ENCODE data around the gene PTPRJ.

The PTPRJ gene

GRCh38 chr11:48123934-48124755 lies 143.8 kb downstream of the PTPRJ start:
- ChIA-PET POLR2A (no interaction called here), CTCF (interaction anchor here (0.6 kb wide), 1 partner anchor 480 kb away, joined by 4 read pairs; no protein-coding TSS in a partner anchor)
- no peak for TF ChIP-seq FOXA1 (IDR thresholded peaks at IDR 0.05)
- no peak for DNase-seq (ENCODE audit: extremely low spot score)

- TF ChIP-seq FOXK2 (IDR thresholded peaks at IDR 0.05) (no peak), CTBP1 (IDR thresholded peaks at IDR 0.05; ENCODE audit: borderline replicate concordance) (no peak), SP1 (IDR thresholded peaks at IDR 0.05) (no peak), TARDBP (IDR thresholded peaks at IDR 0.05) (no peak), HDGF (IDR thresholded peaks at IDR 0.05; ENCODE audit: borderline replicate concordance) (no peak), BHLHE40 (IDR thresholded peaks at IDR 0.05; ENCODE audit: borderline replicate concordance) (no peak), ZNF384 (IDR thresholded peaks at IDR 0.05) (no peak), LEF1 (IDR thresholded peaks at IDR 0.05; ENCODE audit: borderline replicate concordance) (no peak), SUZ12 (IDR thresholded peaks at IDR 0.05) (no peak)
- ChIA-PET POLR2A (no interaction called here), CTCF (no interaction called here)
- no peak for DNase-seq (ENCODE audit: extremely low spot score)
These were observed 144.5 kb downstream of the PTPRJ start for GRCh38 chr11:48124880-48125279.

- DNase-seq (ENCODE audit: extremely low spot score): no peak
- TF ChIP-seq FOXM1 (IDR thresholded peaks at IDR 0.05; ENCODE audit: borderline replicate concordance) (no peak), FOXK2 (IDR thresholded peaks at IDR 0.05) (no peak), BHLHE40 (IDR thresholded peaks at IDR 0.05; ENCODE audit: borderline replicate concordance) (no peak), TARDBP (IDR thresholded peaks at IDR 0.05) (no peak), PKNOX1 (IDR thresholded peaks at IDR 0.05) (no peak), SUZ12 (IDR thresholded peaks at IDR 0.05) (no peak), L3MBTL2 (conservative IDR thresholded peaks at IDR 0.05) (no peak), ELF4 (IDR thresholded peaks at IDR 0.05) (no peak), LEF1 (IDR thresholded peaks at IDR 0.05; ENCODE audit: borderline replicate concordance) (no peak), FOXA1 (IDR thresholded peaks at IDR 0.05) (no peak), NFRKB (IDR thresholded peaks at IDR 0.05) (no peak), ZNF384 (IDR thresholded peaks at IDR 0.05) (no peak), SP1 (IDR thresholded peaks at IDR 0.05) (no peak)
- ChIA-PET POLR2A (no interaction called here), CTCF (no interaction called here)
These were observed 145.5 kb downstream of the PTPRJ start for GRCh38 chr11:48125866-48126265.

DNA sequence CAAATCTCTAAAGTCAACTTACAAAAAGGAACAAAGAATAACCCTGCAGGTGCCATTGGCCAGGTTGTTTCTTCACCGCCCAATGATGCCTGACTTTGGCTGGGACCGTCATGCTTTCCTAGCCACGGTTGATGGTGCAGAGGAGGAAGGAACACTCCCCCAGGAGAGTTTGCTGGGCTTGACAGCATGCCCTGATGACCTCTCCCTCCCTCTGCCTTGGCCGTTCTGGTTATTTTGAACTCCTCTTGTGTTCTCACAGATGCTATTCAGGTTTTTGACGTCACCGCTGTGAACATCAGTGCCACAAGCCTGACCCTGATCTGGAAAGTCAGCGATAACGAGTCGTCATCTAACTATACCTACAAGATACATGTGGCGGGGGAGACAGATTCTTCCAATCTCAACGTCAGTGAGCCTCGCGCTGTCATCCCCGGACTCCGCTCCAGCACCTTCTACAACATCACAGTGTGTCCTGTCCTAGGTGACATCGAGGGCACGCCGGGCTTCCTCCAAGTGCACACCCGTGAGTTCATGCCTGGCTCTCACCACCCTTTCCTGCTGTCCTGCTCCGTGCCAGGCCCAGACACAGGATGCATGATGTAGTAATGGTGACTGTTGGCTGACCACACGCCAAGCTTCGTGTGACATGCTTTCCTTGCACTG lies 147.3 kb downstream of the PTPRJ start:
- no peak for TF ChIP-seq ELF4 (IDR thresholded peaks at IDR 0.05)
- no peak for TF ChIP-seq ZNF384 (IDR thresholded peaks at IDR 0.05)
- TF ChIP-seq FOXM1 (IDR thresholded peaks at IDR 0.05; ENCODE audit: borderline replicate concordance): no peak
- ChIA-PET CTCF (no interaction called here), POLR2A (no interaction called here)
- no peak for DNase-seq (ENCODE audit: extremely low spot score)

DNA sequence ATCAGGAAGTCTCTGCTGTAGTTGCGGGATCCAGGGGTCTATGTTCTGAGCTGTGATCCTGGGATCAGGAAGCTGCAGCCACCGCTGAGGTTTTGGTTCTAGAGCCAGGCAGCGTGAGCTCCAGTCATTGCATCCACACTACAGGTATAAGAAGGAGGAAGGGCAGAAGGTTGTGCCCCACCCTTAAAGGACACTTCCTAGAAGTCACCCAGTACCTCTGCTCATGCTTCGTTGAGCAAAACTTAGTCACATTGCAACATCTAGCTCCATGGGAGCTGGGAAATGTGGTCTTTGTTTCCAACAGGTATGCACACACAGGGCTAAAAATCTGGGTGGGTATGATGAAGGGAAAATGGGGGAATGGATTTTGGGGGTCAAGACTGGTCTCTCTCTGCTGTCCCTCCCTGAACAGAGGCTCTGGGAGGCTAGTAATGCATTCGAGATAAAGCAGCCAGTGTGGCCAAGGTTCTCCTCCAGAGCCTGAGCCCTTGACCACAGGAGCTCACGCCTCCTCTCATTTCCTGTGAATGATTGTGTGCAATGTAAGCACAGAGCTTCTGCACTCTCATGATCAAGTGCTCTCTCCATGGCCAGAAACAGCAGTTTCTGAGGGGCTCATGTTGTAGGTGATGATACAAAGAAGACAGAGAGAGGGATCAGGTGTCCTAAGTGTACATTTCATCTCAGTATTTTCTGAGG lies 149.5 kb downstream of the PTPRJ start:
- no peak for DNase-seq (ENCODE audit: extremely low spot score)
- TF ChIP-seq FOXK2 (IDR thresholded peaks at IDR 0.05) (no peak), PKNOX1 (IDR thresholded peaks at IDR 0.05) (no peak), FOXA1 (IDR thresholded peaks at IDR 0.05) (no peak), TARDBP (IDR thresholded peaks at IDR 0.05) (no peak), ARNT (IDR thresholded peaks at IDR 0.05) (no peak), LEF1 (IDR thresholded peaks at IDR 0.05; ENCODE audit: borderline replicate concordance) (no peak), HDGF (IDR thresholded peaks at IDR 0.05; ENCODE audit: borderline replicate concordance) (no peak), SP1 (IDR thresholded peaks at IDR 0.05) (no peak), SUZ12 (IDR thresholded peaks at IDR 0.05) (no peak), ZNF384 (IDR thresholded peaks at IDR 0.05) (no peak), NFRKB (IDR thresholded peaks at IDR 0.05) (no peak), FOXM1 (IDR thresholded peaks at IDR 0.05; ENCODE audit: borderline replicate concordance) (no peak), L3MBTL2 (conservative IDR thresholded peaks at IDR 0.05) (no peak)
- CTCF ChIA-PET: no interaction called here
- POLR2A ChIA-PET: no interaction called here

GRCh38 chr11:48134221-48134922 lies 154.0 kb downstream of the PTPRJ start:
- CTCF ChIA-PET: no interaction called here
- no peak for DNase-seq (ENCODE audit: extremely low spot score)
- TF ChIP-seq L3MBTL2 (conservative IDR thresholded peaks at IDR 0.05) (no peak), TARDBP (IDR thresholded peaks at IDR 0.05) (no peak), CTBP1 (IDR thresholded peaks at IDR 0.05; ENCODE audit: borderline replicate concordance) (no peak), NFRKB (IDR thresholded peaks at IDR 0.05) (no peak), FOXA1 (IDR thresholded peaks at IDR 0.05) (no peak), HDGF (IDR thresholded peaks at IDR 0.05; ENCODE audit: borderline replicate concordance) (no peak), LEF1 (IDR thresholded peaks at IDR 0.05; ENCODE audit: borderline replicate concordance) (no peak), FOXK2 (IDR thresholded peaks at IDR 0.05) (no peak), ELF4 (IDR thresholded peaks at IDR 0.05) (no peak), FOXM1 (IDR thresholded peaks at IDR 0.05; ENCODE audit: borderline replicate concordance) (no peak), BHLHE40 (IDR thresholded peaks at IDR 0.05; ENCODE audit: borderline replicate concordance) (no peak), ZNF384 (IDR thresholded peaks at IDR 0.05) (no peak), ARNT (IDR thresholded peaks at IDR 0.05) (no peak), SP1 (IDR thresholded peaks at IDR 0.05) (no peak), PKNOX1 (IDR thresholded peaks at IDR 0.05) (no peak), SUZ12 (IDR thresholded peaks at IDR 0.05) (no peak)
- POLR2A ChIA-PET: no interaction called here

Measured in HEK293T (cell line).